GM23338 (cell line): ENCODE data around the gene COL8A2. TPM values are rescaled to one million over a fixed set of nuclear protein-coding genes. Genes with fewer than 3 reads are reported as not detected.

Experiments
- ATAC-seq: fragments of 200-7000 bp; cut with Tn5 transposase; 3 replicates; pipeline ENCODE4 v1.9.1; 2020
- DNase-seq: peaks from one replicate; pipeline ENCODE4 v3.0.0-alpha.2; 2015; ENCODE audit warnings: low spot score
- H2AFZ ChIP-seq: fragments of 200-600 bp; sonication (generic); 2 replicates; pipeline ENCODE4 v1.8.0; 2016; ENCODE audit warnings: antibody characterized with exemption, mild to moderate bottlenecking, moderate library complexity
- H3F3A ChIP-seq: fragments of 200-600 bp; sonication (generic); replicated peaks from 2 replicates; pipeline ENCODE4 v1.8.0; 2017; ENCODE audit warnings: antibody characterized with exemption, mixed run types, low read depth
- H3K27ac ChIP-seq: fragments of 200-600 bp; sonication (generic); 2 replicates; pipeline ENCODE4 v1.6.1; 2016; ENCODE audit warnings: low read depth
- H3K27me3 ChIP-seq: fragments of 200-600 bp; sonication (generic); 2 replicates; pipeline ENCODE4 v1.8.0; 2016; ENCODE audit warnings: mild to moderate bottlenecking, mixed run types, moderate library complexity; ENCODE audit not compliant: insufficient read depth
- H3K36me3 ChIP-seq: fragments of 200-600 bp; sonication (generic); 2 replicates; pipeline ENCODE4 v1.8.0; 2016; ENCODE audit warnings: mild to moderate bottlenecking; ENCODE audit not compliant: insufficient read depth
- H3K4me1 ChIP-seq: fragments of 200-600 bp; sonication (generic); 2 replicates; pipeline ENCODE4 v1.8.0; 2016; ENCODE audit warnings: mild to moderate bottlenecking, moderate library complexity; ENCODE audit not compliant: insufficient read depth
- H3K4me2 ChIP-seq: fragments of 200-600 bp; sonication (generic); 2 replicates; pipeline ENCODE4 v1.7.1; 2017; ENCODE audit warnings: mixed run types
- H3K4me3 ChIP-seq: fragments of 200-600 bp; sonication (generic); 2 replicates; pipeline ENCODE4 v1.6.1; 2016; ENCODE audit warnings: mixed run types
- H3K79me2 ChIP-seq: fragments of 200-600 bp; sonication (generic); replicated peaks from 2 replicates; pipeline ENCODE4 v1.8.0; 2017; ENCODE audit warnings: mild to moderate bottlenecking; ENCODE audit not compliant: insufficient read depth
- H3K9me2 ChIP-seq: fragments of 200-600 bp; sonication (generic); 2 replicates; pipeline ENCODE4 v1.8.0; 2017; ENCODE audit not compliant: insufficient read depth
- H4K20me1 ChIP-seq: fragments of 200-600 bp; sonication (generic); replicated peaks from 2 replicates; pipeline ENCODE4 v1.8.0; 2017; ENCODE audit warnings: mild to moderate bottlenecking; ENCODE audit not compliant: insufficient read depth
- H3K27ac Mint-ChIP-seq: 2 replicates; pipeline ENCODE4 v1.8.0; 2020; ENCODE audit warnings: inconsistent platforms, mild to moderate bottlenecking, moderate library complexity, mixed read lengths
- H3K27me3 Mint-ChIP-seq: 3 replicates; pipeline ENCODE4 v1.8.0; 2022; ENCODE audit warnings: low read depth, mild to moderate bottlenecking, moderate library complexity, mixed read lengths, inconsistent platforms; ENCODE audit not compliant: insufficient read depth, poor library complexity
- H3K36me3 Mint-ChIP-seq: 3 replicates; pipeline ENCODE4 v1.8.0; 2021; ENCODE audit warnings: low read depth, mild to moderate bottlenecking, inconsistent platforms, moderate library complexity, mixed read lengths
- H3K4me1 Mint-ChIP-seq: 3 replicates; pipeline ENCODE4 v1.8.0; 2020; ENCODE audit warnings: mild to moderate bottlenecking, inconsistent platforms, mixed read lengths
- H3K4me3 Mint-ChIP-seq: 3 replicates; pipeline ENCODE4 v1.8.0; 2021; ENCODE audit warnings: moderate library complexity, mild to moderate bottlenecking, inconsistent platforms, mixed read lengths
- H3K9me3 Mint-ChIP-seq: 3 replicates; pipeline ENCODE4 v1.8.0; 2020; ENCODE audit warnings: moderate library complexity, mild to moderate bottlenecking, inconsistent platforms, mixed read lengths
- CREB1 ChIP-seq: fragments of 250-450 bp; sonication (Bioruptor Pico); IDR thresholded peaks from 2 replicates; pipeline ENCODE4 v1.5.0; 2020; ENCODE audit warnings: low read depth, mild to moderate bottlenecking, moderate library complexity
- EZH2 ChIP-seq: fragments of 200-600 bp; sonication (generic); IDR thresholded peaks from one replicate; pipeline ENCODE4 v1.8.0; 2017; ENCODE audit warnings: antibody characterized with exemption, mild to moderate bottlenecking, low read depth; ENCODE audit not compliant: unreplicated experiment
- JUNB ChIP-seq: IDR thresholded peaks from one replicate; pipeline ENCODE4 v1.6.1; 2016; ENCODE audit warnings: antibody characterized with exemption; ENCODE audit not compliant: unreplicated experiment
- NANOG ChIP-seq: IDR thresholded peaks from 2 replicates; pipeline ENCODE4 v1.6.1; 2016; ENCODE audit warnings: antibody characterized with exemption, borderline replicate concordance
- POLR2AphosphoS5 ChIP-seq: IDR thresholded peaks from 2 replicates; pipeline ENCODE4 v1.6.1; 2016; ENCODE audit warnings: antibody characterized with exemption, low read depth
- ZNF114 ChIP-seq: fragments of 250-450 bp; sonication (Bioruptor Pico); IDR thresholded peaks from 2 replicates; pipeline ENCODE4 v1.5.0; 2020; ENCODE audit warnings: mild to moderate bottlenecking, moderate library complexity
- ZNF331 ChIP-seq: fragments of 250-450 bp; sonication (Bioruptor Pico); IDR thresholded peaks from 2 replicates; pipeline ENCODE4 v1.5.0; 2020; ENCODE audit warnings: low read depth, mild to moderate bottlenecking, moderate library complexity
- polyA plus RNA-seq: library from polyadenylated mRNA; unstranded; fragments of >200 nt; fragmentation: Nextera tagmentation; extraction: Ambion mirVana; gene quantifications from 2 replicates; pipeline ENCODE4 v1.2.1, GENCODE V29; 2016
- total RNA-seq: library from RNA; depleted of rRNA; stranded (reverse); fragments of >200 nt; shearing (Covaris generic); gene quantifications from 2 replicates; pipeline ENCODE4 v1.2.3, GENCODE V29; 2014
- TF ChIP-seq, protein P1 (sequence below): IDR thresholded peaks from one replicate; pipeline ENCODE4 v1.6.1; 2018; ENCODE audit warnings: antibody characterized with exemption; ENCODE audit not compliant: unreplicated experiment

The COL8A2 gene
- total and polyA plus RNA-seq, 2 experiments from 2014 or later, result 0.95 to 4.9 TPM

DNA sequence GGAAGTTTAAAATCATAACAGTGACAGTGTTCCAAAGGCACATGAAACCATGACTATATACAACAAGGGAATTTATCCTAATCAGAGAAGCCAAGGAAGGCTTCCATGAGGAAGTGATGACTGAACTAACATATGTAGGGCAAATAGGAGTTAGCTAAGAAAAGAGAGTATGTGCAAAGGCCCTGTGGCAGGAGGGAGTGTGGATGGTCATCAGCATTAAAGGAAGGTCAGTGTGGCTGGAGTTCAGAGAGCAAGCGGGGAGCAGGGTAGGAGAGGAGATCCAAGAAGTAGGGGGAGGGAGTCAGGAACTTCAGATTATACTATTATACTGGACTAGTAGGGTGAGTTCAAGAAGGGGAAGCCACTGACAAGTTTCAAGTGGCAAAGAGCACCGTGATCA is 39.3 kb upstream of the COL8A2 start:
- peaks cover 7% of the 10 kb centered on the region; the same call in 1 of the 2 replicates for H3F3A ChIP-seq
- H4K20me1 ChIP-seq, result peaks cover 13% of the 10 kb centered on the region
- no peaks in the 10 kb centered on the region for H3K36me3 ChIP-seq
- Mint-ChIP-seq H3K27ac (no peak overlapping the region), H3K36me3 (peaks cover under 1% of the 10 kb centered on the region; the same call in 2 of the 3 replicates), H3K4me1 (peaks cover 24% of the 10 kb centered on the region), H3K4me3 (no peak overlapping the region), H3K9me3 (no peaks in the 10 kb centered on the region), H3K27me3 (peaks cover 8% of the 10 kb centered on the region)
- ATAC-seq (no peak), DNase-seq (no peak)
- no peak overlapping the region for H3K4me3 ChIP-seq
- TF ChIP-seq, protein P1, sequence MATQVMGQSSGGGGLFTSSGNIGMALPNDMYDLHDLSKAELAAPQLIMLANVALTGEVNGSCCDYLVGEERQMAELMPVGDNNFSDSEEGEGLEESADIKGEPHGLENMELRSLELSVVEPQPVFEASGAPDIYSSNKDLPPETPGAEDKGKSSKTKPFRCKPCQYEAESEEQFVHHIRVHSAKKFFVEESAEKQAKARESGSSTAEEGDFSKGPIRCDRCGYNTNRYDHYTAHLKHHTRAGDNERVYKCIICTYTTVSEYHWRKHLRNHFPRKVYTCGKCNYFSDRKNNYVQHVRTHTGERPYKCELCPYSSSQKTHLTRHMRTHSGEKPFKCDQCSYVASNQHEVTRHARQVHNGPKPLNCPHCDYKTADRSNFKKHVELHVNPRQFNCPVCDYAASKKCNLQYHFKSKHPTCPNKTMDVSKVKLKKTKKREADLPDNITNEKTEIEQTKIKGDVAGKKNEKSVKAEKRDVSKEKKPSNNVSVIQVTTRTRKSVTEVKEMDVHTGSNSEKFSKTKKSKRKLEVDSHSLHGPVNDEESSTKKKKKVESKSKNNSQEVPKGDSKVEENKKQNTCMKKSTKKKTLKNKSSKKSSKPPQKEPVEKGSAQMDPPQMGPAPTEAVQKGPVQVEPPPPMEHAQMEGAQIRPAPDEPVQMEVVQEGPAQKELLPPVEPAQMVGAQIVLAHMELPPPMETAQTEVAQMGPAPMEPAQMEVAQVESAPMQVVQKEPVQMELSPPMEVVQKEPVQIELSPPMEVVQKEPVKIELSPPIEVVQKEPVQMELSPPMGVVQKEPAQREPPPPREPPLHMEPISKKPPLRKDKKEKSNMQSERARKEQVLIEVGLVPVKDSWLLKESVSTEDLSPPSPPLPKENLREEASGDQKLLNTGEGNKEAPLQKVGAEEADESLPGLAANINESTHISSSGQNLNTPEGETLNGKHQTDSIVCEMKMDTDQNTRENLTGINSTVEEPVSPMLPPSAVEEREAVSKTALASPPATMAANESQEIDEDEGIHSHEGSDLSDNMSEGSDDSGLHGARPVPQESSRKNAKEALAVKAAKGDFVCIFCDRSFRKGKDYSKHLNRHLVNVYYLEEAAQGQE, result no peak
- TF ChIP-seq POLR2AphosphoS5 (no peak), EZH2 (no peak), ZNF331 (CRISPR knock-in tag) (no peak), NANOG (no peak), ZNF114 (CRISPR knock-in tag) (no peak), JUNB (no peak), CREB1 (CRISPR knock-in tag) (no peak)
- no peak overlapping the region for H3K27ac ChIP-seq
- no peaks in the 10 kb centered on the region for H3K27me3 ChIP-seq
- no peak overlapping the region for H3K4me2 ChIP-seq
- no peaks in the 10 kb centered on the region for H3K9me2 ChIP-seq
- peaks cover 13% of the 10 kb centered on the region for H3K4me1 ChIP-seq
- H3K79me2 ChIP-seq, result peaks cover 20% of the 10 kb centered on the region
- H2AFZ ChIP-seq, result no peak overlapping the region

DNA sequence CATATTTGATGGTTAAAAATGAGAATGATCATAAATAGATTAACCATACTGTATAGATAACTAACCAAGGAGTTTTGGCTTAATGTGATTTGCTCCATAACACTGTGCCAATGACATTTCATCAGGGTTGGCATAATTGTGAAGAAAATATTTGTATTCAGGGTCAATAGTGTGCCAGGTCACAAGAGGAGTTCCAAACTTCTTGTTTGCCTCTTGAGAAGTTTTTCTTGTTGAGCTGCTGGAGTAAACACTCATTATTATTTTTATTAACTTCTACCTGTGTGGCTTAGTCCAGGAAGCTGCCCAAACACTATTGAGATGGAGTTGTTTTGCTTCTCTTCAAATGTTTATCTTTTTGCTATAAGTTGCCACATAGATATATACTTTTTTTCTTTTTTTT is 38.4 kb upstream of the COL8A2 start:
- H3K27ac ChIP-seq, result no peak overlapping the region
- H4K20me1 ChIP-seq, result peaks cover 8% of the 10 kb centered on the region

More for the DNA sequence above, 38.4 kb upstream of the COL8A2 start:
- H3F3A ChIP-seq, result peaks cover 7% of the 10 kb centered on the region; the same call in 1 of the 2 replicates
- H3K36me3 ChIP-seq, result no peaks in the 10 kb centered on the region
- no peaks in the 10 kb centered on the region for H3K27me3 ChIP-seq
- TF ChIP-seq ZNF331 (CRISPR knock-in tag), result no peak
- TF ChIP-seq, protein P1, result no peak
- TF ChIP-seq JUNB, result no peak
- H3K9me2 ChIP-seq, result no peaks in the 10 kb centered on the region
- H3K27ac Mint-ChIP-seq, result no peak overlapping the region
- ATAC-seq (no peak), DNase-seq (no peak)
- no peak overlapping the region for H3K4me2 ChIP-seq
- H3K27me3 Mint-ChIP-seq, result peaks cover 8% of the 10 kb centered on the region
- H3K79me2 ChIP-seq, result peaks cover 24% of the 10 kb centered on the region
- no peaks in the 10 kb centered on the region for H3K9me3 Mint-ChIP-seq
- no peak overlapping the region for H3K4me3 ChIP-seq
- no peak overlapping the region for H2AFZ ChIP-seq
- peaks cover 2% of the 10 kb centered on the region; the same call in 2 of the 3 replicates for H3K36me3 Mint-ChIP-seq
- no peak overlapping the region for H3K4me3 Mint-ChIP-seq
- peaks cover 28% of the 10 kb centered on the region for H3K4me1 Mint-ChIP-seq
- H3K4me1 ChIP-seq, result peaks cover 13% of the 10 kb centered on the region
